NCI-H1105 treated with DMSO at 0.1 percent for 48 hours (cell line): Measurements from ENCODE around the gene KLK7.
"Not testable (repeated sequence)": the region's sequence is repeated elsewhere in the genome, so short reads cannot be mapped to it uniquely, and the experiment has no call there.

Experiments
- DNase-seq: peaks from one replicate; lab custom pipeline; 2025; lab: John Stamatoyannopoulos, UW

KLK7 gene

DNA sequence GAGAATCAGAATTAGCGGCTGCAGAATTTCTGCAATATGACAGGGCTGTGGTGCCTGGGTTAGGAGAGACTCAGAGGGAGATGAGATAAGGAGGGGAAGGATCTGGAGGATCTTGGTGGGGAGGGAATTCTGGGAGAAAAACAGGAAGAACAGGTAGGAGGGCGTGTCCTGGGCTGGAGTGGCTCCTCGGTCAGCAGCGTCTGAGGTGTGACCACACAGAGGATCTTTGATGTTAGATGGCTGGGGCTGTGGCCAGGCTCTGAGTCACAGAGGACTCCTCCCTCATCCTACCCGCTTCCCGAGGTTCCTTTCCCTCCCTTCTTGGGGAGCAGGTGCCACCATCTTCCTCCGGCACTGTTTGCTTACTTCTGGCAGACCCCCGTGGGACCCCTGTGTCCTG is 8.0 kb downstream of the KLK7 start:
- DNase-seq = no peak

GRCh38 chr19:50974702-50975556 is 8.8 kb downstream of the KLK7 start:
- DNase-seq = no peak

DNA sequence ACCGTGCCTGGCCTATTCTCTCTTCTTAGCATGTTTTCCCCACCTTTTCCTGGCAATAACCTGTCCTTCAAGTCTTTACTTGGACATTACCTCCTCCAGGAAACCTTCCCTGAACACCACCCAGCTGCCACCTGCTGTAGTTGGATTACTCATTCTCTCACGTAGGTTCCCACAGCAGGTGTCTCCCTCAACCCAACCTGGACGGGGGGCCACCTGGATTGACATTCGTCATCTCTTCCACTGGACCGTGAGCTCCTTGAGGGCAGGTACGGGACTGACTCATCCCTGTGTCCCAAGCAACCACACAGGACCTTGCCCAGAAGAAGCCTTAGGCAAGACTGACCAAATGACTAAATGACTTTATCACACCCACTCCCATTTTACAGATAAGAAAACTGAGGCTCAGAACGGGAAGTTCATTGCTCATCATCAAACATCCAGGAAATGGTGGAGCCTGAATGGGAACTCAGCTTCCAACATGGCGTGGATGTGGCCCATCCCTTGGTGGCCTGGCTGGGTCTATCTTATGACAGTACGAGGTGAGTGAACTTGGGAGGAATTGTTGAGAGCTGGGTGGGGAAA is 10.8 kb downstream of the KLK7 start:
- DNase-seq = no peak

DNA sequence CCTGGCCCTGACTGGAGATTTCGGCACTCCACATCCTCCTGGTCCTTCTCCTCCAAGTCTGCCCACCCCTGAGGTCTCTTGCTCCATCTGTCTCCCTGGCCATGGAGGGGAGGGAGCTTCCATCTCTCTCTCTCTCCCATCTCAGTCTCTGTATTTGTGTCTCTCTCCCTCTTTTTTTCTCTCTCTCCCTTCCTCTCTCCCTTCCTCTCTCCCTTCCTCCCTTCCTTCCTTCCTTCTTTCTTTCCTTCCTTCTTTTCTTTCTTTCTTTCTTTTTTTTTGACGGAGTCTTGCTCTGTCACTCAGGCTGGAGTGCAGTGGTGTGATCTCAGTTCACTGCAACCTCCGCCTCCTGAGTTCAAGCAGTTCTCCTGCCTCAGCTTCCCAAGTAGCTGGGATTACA is 13.9 kb downstream of the KLK7 start:
- DNase-seq = not testable (repeated sequence)

DNA sequence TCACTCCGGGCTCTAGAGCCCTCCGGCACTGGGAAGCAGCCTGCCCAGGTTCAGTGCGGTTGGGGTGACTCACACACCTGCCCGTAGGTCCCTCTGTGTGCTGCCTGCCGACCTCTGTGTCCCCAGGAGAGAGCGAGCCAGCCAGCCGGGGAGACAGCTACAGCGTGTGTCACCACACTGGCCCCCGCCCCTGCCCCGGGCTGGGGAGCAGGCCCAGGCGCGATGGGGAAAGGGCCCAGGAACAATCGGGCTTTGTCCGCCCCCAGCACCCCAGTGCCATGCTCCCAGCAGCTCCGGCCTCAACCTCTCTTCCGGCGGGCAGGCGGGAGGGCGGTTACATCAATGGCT is 14.3 kb downstream of the KLK7 start, which contains the start of gene KLK6:
Gene KLK6 (minus strand): TSS at position 179 of the 348 bp plus-strand sequence. CDS start 1,487 bp downstream, outside the sequence.
- DNase-seq = no peak

GRCh38 chr19:50968716-50969412 is 14.9 kb downstream of the KLK7 start:
- no peak for DNase-seq

DNA sequence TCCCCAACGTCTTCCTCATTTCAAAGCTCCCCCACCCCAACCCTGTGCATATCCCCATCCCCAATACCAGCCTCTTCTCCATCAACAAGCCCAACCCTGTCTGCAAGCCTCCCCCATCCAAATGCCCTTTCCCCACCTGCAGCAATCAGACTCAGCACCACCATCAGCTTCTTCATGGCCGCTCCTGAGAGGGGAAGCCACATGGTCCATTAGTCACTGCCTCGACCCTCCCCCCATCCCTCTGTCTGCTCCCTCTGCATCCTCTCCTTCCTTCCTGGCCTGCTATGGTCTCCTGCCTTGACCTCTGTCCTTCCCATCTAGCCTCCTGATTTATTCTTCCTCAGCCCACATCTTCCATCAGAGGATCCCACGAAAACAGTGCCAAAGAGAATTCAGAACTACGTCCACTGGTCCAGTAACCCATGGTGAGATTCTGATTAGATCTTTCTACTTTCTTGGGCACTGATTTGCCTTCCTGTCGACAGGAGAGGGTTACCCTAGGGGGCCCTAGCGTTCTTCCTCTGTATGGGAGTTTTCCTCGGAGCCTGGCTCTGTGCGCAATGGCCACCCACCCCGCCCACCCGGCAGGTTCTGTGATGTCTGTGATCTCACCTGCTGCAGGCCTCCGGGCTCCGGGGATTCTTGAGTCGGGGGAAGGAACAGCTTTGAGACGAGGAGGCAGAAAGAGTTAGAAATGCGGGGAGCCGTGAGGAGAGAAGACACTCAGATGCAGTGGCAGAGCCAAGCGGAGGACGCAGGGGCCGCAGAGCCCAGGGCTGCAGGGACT is 15.6 kb downstream of the KLK7 start:
- DNase-seq = no peak

- no peak for DNase-seq
These were observed 19.5 kb downstream of the KLK7 start for GRCh38 chr19:50964266-50964665.

- DNase-seq = no peak
These were observed 20.3 kb downstream of the KLK7 start for GRCh38 chr19:50963381-50963780.

GRCh38 chr19:50962245-50962644 is 21.5 kb downstream of the KLK7 start:
- DNase-seq = no peak

GRCh38 chr19:50959731-50960500 is 23.8 kb downstream of the KLK7 start:
- no peak for DNase-seq

DNA sequence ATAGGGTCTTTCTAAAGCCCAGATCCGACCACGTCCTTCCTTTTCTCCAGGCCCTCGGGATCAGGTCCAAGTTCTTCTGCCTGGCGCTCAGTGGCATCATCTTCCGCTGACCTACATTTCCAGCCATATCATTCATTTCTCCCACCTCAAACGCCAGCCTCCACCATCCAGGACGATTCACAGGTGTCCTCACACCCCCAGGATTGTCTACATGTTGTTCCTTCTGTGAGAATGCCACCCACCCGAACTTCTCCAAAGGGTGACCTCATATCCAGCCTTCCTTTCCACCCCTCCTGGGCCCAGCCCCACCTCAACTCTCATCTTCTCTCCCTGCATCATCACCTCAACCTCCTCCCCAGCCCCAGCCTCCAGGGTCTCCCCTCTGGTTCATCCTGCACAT is 26.1 kb downstream of the KLK7 start:
- no peak for DNase-seq

DNA sequence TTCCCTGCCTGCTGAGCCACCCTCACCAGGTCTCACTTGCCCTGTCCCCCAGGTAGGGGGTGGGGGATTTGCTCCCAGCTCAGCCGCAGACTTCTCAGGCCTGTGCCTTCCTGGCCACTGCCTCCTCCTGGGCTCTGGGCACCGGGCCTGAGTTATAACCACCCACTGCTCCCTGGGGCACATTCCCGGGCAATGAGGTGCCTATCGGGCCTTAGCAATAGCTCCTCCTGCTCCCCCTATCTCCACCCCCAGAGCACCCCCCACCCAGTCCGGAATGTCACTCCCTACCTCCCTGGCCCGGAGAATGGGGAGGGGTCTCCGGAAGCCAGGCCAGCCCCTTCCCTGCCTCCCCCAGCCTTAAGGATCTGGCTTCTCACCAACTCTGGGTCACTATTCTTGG is 30.8 kb downstream of the KLK7 start, which contains the start of gene KLK5:
Gene KLK5 (minus strand): TSS at position 129 of the 400 bp plus-strand sequence. CDS start 381 bp downstream, outside the sequence.
- DNase-seq = no peak

GRCh38 chr19:50949861-50950260 is 33.9 kb downstream of the KLK7 start:
- no peak for DNase-seq

- no peak for DNase-seq
These were observed 36.6 kb downstream of the KLK7 start for GRCh38 chr19:50947123-50947522.

- no peak for DNase-seq
These were observed 38.9 kb downstream of the KLK7 start for GRCh38 chr19:50944795-50945194.

- no peak for DNase-seq
These were observed 40.5 kb downstream of the KLK7 start for GRCh38 chr19:50943074-50943828.

DNA sequence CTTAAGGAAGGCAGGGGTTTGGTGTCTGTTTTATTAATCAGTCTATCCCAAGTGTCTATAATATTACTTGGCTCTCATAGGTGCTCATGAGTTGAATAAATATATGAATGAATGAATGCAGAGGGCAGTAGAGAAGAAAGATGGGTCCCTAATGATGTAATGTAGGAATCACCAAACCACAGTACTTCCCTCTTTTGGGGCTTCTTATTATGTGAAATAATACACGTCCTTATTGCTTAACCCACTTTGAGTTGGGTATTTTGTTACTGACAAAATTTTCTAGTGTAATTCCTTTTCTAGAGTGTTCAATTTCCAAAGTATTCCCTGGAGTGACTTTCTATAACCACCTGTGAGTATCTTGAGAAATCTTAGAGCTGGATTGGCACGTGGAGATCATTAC is 44.1 kb downstream of the KLK7 start:
- DNase-seq = no peak

GRCh38 chr19:50933640-50934039 is 50.1 kb downstream of the KLK7 start:
- DNase-seq = no peak

GRCh38 chr19:50932690-50933083 is 51.0 kb downstream of the KLK7 start:
- no peak for DNase-seq
